ENCODE data around the gene EEF1AKMT2. TPM values are rescaled to one million over a fixed set of nuclear protein-coding genes. Genes with fewer than 3 reads are reported as not detected.

EEF1AKMT2 gene
- total RNA-seq, 1 experiment from 2014 or later, result 32.3 TPM

DNA sequence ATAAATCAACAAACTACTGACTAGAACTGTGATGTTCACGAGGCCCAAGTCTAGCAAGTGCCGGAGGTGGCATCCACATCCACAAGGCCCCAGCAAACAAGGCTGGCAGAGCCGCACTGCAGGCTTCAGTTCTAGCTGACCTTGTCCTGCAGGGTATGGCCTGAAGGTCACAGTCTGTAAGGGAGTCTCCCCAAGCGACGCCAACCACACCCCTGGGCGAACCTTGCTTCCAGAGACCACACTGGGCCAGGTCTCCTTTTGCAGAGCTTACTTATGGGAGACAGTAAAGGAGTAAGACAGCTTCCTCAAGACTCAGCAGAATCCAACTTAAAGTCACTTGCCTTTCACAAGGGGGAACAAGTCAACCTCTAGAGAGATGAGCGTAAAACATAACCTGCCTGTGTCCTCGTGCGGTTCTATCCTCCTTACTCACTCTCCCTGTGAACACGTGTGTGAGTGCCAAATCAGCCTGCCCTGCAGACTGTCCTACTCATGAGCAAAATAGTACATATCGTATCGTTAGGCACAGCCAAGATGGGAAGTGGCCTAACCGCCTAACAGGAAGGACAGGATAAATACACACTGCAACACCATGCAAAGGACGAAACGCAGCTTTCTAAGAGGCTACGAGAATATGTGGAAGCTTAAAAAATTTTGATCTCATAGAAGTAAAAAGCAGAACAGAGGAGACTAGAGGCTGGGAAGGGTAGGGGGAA, 70.2 kb downstream of the EEF1AKMT2 start:
- DNase-seq (ENCODE audit: low spot score), result no peak

DNA sequence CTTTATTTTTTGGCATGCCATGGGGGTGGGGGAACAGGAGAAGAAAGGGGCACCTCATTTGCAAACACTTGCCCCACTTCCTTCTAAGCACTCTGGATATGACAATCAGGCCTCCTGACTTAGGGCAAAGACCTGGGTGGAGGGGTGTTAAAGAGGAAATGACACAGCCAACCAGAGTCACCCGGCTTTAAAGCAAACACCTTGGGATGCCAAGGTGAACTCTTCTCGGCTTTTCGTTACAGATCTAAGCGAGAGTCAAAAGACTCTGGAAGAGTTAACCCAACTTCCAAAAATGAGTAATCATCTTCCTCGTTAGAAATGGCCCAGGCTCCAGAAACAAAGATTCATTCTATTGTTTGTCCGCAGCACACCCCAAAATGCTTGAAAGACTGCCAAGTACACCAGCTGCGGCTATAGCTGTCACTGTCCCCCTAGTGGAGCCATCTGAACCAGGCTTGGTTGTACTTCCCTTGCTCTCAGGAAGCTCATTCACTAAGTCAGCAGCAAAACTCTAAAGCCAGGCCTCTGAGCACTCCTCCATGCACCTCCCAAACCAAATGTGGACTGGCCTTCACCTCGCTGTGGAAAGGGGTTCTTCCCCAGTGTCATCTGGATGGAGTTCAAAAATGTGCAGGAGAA, 72.4 kb downstream of the EEF1AKMT2 start:
- no peak for DNase-seq (ENCODE audit: low spot score)

DNA sequence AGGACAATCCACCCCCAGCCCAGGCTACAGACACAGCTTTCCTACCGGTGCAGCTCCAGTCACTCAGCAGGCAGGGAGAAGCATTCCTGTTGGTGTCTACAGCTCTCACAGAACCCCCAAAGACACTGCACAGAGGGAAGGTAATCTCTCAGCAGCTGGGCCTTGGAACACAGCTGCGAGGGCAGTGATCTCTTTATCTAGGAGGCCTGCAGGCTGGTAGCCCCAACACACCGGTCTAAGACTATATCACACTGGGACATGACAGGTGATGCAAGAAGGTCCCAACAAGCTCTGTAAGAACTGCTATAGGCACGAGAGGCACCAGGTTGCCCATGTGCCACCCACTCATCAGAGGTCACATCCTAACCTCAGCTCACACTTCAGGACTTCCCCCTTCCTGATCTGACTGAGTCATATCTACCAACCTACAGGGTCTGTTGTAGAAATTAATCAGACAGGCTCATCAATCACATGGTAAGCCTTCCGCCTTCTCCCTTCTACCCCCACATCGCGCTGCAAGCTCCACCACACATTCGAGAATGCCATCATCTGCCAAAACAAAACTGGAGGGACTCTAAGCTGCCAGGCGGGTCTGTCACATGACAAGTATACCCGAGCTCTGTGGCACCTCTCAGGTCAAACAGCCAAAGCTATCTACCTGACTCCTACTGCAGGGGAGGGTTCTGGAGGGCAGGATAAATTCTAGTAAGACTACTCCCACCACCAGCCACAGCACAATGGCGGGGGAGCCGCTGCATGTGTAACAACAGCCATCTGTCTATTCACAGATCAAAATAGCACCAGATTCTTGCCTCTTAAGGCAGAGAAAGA, 73.6 kb downstream of the EEF1AKMT2 start:
- DNase-seq (ENCODE audit: low spot score), result no peak

DNA sequence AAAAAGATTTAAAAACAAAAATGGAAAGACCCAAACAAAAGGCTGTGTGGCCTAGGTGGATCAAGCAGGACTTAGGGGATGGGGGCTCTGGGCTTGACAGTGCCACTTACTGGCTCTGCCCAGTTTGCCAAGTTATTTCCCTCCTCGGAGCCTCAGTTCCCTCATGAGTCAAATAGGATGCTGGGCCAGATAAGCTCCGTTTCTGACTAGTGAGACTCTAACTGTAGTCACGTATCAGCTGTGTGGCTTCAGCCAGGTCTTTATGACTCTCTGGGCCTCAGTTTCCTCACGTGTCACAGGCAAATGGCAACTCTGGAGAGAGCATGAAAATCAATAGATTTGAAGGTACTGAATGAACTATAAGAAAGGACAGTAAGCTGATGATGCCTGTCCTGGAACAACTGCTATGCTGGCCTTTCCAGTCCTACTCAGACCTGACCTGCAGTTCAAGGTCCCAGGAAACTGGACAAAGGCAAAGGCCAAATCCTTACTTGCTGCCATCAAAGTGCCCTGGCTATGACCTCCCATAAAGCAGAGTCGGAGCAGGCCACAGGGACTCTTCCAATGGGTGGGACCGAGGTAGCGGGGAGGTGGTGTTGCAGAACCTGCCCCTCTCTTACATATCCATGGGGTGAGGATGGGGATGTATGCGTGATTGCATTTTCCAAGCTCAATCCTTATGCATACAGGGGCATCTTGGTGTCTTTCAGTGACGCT, 74.5 kb downstream of the EEF1AKMT2 start:
- DNase-seq (ENCODE audit: low spot score), result no peak

DNA sequence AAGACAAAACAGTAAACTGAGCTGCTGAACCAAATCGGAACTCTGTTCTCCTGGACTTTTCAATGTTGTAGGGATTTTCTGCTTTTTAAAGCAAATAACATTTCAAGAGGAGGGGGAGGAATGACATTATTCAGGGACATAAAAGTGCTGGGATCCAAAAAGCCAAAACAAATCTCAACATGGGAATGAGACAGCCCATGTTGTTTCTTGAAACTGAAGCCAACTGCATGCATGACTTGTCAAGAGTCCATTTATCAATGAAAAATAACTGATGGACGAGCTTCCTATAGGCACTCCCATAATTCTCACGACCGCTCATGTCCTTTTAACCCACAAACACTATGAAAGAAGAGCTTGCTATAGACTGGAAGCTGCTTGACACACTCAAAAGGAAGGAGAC, 75.3 kb downstream of the EEF1AKMT2 start:
- DNase-seq (ENCODE audit: low spot score), result no peak

DNA sequence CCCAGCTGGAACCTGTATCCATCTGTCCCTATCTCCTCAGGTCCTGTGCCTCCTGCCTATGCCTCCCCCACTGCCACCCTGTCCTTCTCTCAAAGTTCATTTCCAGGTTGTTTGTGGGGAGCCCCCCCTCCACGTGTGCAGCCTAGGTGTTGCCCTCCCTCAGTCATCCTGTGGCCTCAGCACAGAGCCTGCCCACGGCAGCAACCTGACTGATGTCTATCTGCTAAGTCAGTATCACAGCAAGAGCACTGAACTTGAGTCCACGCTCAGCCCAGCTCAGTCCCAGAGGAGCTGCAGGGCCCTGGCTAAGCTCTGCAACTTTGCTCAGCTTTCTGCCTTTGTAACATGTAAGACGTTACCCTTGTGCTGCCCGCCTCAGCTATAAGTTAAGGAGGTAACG, 76.2 kb downstream of the EEF1AKMT2 start:
- DNase-seq (ENCODE audit: low spot score), result no peak

DNA sequence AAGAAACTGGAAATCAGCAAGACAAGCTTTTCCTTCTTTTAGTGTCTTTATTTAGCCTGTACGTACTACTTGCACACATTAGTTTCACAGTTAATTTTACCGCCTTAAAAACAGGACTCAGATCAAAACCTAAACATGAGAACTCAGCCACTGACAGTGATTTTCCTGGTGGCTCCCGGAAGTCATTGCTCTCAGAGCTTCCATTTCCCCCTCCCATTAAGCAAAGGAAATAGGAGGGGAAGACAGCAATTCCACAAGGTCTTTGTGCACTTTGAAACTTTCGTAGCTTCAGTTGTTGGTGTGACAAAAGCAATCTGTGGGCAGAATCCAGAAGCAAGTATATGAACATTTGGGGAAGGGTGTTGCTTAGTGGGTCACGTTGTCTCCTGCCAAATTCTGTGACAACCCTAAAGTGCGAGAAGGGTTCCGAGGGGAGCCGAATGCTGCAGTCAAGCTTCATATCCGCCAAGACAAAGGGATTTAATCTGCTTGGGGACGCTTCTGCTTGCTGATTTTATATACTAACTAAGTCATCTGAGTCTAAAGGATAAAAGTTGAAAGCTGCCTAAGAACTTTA, 77.9 kb downstream of the EEF1AKMT2 start:
- no peak for DNase-seq (ENCODE audit: low spot score)

DNA sequence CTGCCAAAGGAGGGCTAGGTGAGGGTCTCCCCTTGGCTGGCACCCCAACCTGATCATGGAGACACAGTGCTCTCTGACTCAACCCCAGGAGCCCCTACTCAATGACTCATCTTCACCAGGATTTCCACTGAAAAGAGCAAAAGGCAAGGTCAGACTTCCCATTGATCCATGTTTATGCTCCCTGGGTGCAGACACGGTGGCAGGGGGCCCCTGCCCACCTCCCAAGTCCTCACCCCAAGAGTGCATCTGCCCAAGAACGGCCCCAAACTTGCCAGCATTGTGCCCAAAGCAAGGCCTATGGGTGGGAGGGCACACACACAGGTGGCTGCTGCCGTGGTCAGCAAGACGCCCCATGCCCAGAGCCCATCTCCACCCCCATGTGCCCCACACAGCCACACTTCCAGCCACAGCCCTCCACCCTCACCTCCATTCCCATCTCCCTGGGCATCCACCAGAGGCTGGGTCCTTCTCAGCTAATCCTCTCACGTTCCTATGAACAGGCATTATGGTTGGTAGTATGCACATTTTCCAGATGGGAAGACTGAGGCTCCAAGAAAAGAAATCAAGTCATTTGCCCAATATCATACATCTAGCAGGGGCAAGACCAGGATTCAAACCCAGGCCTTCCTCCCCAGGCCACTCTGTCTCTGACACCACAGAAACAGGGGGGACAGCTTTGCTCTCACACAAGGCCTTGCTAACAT, 78.8 kb downstream of the EEF1AKMT2 start:
- no peak for DNase-seq (ENCODE audit: low spot score)

DNA sequence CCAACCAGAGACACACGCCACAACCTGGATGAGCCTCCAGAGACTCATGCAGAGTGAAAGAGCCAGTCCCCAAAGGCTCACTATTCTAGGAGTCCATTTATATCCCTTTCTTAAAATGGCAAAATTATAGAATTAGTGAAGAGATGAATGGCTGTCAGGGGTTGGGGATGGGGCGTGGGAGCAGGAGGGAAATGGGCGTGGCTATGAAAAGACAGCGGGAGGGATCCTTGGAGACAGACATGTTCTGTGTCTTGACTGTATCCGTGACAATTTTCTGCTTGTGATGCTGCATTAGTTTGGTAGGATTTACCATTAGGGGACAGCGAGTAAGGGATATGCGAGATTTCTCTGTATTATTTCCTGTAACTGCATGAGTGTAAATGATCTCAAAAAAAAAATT, 80.5 kb downstream of the EEF1AKMT2 start:
- no peak for DNase-seq (ENCODE audit: low spot score)

DNA sequence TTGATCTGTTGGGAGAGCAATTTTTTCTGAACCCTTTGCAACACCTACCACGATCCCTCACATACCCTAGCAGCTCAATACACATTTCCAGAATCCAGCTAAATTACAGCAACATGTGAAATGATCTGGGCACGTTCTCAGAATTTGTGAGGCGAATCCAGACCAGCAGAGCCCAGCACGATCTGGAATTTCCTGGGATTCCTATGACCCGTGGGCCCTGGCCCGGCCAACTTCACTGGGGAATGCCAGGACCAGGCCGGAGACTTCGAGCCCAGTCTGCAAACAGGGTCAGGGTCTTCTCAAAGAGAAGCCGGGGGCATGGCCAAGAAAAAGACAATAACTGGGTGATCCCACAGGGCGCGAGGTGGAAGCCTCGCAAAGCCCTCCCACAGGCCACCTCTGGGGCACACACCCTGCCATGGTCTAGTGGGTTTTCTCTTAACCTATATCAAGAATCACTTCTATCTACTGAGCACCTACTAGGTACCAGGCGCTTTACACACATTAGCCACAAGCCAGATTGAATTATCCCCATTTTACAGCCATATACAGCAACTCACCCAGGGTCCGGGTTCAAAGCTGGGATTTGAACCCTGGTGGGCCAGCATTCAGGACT, 81.3 kb downstream of the EEF1AKMT2 start:
- no peak for DNase-seq (ENCODE audit: low spot score)

DNA sequence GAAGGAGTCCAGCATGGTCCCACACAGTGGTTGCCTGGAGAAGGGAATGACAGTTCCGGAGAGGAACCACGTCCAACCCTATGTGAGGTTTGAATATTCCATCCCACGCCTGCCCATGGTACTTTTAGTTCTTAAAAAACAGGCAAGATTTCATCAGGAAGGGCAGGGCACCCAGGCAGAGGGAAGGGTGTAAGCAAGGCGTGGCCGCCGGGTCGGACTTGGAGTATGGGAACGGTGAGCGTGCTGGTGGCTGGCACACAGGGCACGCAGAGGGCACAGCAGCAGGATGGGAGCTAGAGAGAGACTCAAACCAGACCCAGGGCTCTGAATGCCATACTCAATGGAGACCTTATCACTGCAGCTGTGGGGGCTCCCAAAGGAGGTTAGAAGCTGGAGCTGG, 81.8 kb downstream of the EEF1AKMT2 start:
- no peak for DNase-seq (ENCODE audit: low spot score)

DNA sequence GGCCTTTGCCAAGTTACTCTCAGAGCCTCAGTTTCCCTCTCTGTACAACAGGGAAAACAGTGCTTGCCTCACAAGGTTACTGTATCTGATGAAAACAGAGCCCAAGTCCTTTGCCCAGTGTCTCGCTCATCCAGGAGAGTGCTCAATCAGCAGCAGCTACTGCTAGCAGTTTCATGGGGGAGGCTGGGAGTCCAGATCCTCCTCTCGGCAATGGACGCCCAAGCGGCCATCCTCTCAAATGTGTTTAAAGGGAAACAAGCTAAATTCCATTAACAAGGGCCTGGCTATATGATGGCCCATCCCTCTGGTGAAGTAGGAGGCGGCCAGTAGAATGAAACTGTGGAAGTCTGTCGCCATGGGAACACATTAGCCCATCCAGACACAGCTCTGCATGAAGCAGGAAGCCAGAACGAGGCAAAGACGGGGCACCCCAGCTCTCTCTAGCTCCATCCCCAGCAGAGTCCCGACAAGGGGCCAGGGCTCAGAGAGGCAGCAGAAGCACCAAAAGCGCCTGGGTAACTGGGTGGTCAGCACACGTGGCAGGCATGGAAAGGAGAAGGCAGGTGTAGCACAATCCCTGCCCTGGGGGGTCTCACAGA, 82.7 kb downstream of the EEF1AKMT2 start:
- no peak for DNase-seq (ENCODE audit: low spot score)

DNA sequence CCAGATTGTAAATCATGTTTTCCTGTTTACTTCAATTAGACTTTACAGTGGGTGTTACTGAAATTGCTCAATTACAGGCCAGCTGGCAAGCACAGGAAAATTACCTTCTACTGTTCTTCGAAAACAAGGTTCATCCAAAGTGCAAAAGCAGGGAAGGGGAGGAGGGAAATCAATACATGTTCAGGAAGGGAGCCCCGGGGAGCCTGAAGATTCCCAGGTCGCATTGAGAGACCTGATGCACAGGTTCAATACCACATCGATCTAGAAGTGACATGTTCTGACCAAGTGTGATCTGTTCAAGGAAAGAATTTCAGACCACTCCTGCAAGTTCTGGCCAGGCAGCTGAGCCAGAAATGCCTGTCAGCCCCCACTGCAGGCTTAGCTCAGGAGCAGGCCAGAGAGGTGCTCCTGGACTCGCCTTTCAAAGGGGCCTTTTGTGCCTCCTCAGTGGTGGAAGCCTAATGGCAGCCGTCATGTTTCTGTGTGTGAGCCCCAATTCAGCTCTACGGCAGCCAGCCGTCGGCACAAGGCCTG, 83.4 kb downstream of the EEF1AKMT2 start:
- DNase-seq (ENCODE audit: low spot score), result no peak

Other genes starting within 250 kb of the EEF1AKMT2 start
- 7.4 and 10.5 TPM in 2 replicates for gene FAM53B, start 47.5 kb downstream of the EEF1AKMT2 start, total RNA-seq (2014; rRNA removed; shearing (Covaris generic))
- gene ABRAXAS2, start 9.9 kb upstream of the EEF1AKMT2 start, total RNA-seq (2014; rRNA removed; shearing (Covaris generic)), result 10.9 and 16.6 TPM in 2 replicates
- gene ZRANB1, start 150.2 kb upstream of the EEF1AKMT2 start, total RNA-seq (2014; rRNA removed; shearing (Covaris generic)), result 20.9 and 22.2 TPM in 2 replicates